Lower lobe of right lung (tissue), 2 donors: ENCODE measurements around the gene WSCD2. TPM values are rescaled to one million over a fixed set of nuclear protein-coding genes. Genes with fewer than 3 reads are reported as not detected.

Experiments used
- ATAC-seq, 2 donors: fragments of 200-7000 bp; cut with Tn5 transposase; one replicate each; pipeline ENCODE4 v1.9.1; 2020 to 2022; ENCODE audit warnings: mild to moderate bottlenecking in 2 of 2, moderate library complexity in 2 of 2
- DNase-seq: peaks from one replicate; pipeline ENCODE4 v3.0.0-alpha.2; 2020
- H3K27ac ChIP-seq: fragments of 200-600 bp; one replicate; pipeline ENCODE4 v1.8.0; 2022
- H3K27me3 ChIP-seq: fragments of 200-600 bp; one replicate; pipeline ENCODE4 v1.8.0; 2022; ENCODE audit warnings: low read depth
- H3K36me3 ChIP-seq: fragments of 200-600 bp; one replicate; pipeline ENCODE4 v1.8.0; 2022; ENCODE audit warnings: mild to moderate bottlenecking
- H3K4me1 ChIP-seq: fragments of 200-600 bp; one replicate; pipeline ENCODE4 v1.8.0; 2022
- H3K4me3 ChIP-seq: fragments of 200-600 bp; one replicate; pipeline ENCODE4 v1.8.0; 2022; ENCODE audit warnings: mild to moderate bottlenecking
- H3K9me3 ChIP-seq: fragments of 200-600 bp; one replicate; pipeline ENCODE4 v1.8.0; 2022
- intact Hi-C: fragments of 100-400 bp; cut with DNase I; formaldehyde crosslinking; loops from one replicate; pipeline ENCODE4 v1.11.0; 2022
- total RNA-seq: library from RNA; stranded (reverse); fragmentation: NEBNext Ultra II Directional; extraction: Animal tissue kit (Norgen Biotek cat#: 25700); gene quantifications from one replicate; pipeline ENCODE4 v1.2.1, GENCODE V29; 2021
- TF ChIP-seq, protein P1 (sequence below): fragments of 200-600 bp; IDR thresholded peaks from one replicate; pipeline ENCODE4 v1.8.0; 2022; ENCODE audit warnings: antibody characterized with exemption, mild to moderate bottlenecking
- donor health status: DM: no; HTN: yes; CAD: no; lungs with severe emphysema.

The WSCD2 gene
- total RNA-seq, 1 donor from 2014 or later: 0.89 TPM

DNA sequence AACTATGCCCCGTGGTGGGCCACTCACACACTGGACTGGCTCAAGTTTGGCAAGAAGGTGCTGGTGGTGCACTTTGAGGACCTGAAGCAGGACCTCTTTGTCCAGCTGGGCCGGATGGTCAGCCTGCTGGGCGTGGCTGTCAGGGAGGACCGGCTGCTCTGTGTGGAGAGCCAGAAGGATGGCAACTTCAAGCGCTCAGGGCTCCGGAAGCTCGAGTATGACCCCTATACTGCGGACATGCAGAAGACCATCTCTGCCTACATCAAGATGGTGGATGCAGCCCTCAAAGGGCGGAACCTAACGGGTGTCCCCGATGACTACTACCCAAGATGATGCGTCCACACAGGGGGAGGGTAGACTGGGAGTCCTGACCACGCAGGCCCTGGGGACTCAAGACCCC lies 118.9 kb downstream of the WSCD2 start:
- Histone ChIP-seq H3K4me3 (no peak overlapping the region), H3K27me3 (no peaks in the 10 kb centered on the region), H3K4me1 (no peaks in the 10 kb centered on the region), H3K27ac (no peak overlapping the region), H3K36me3 (no peaks in the 10 kb centered on the region), H3K9me3 (no peaks in the 10 kb centered on the region)
- intact Hi-C loops: no loop called here
- no peak for DNase-seq
- ATAC-seq: no peak
- TF ChIP-seq, protein P1, sequence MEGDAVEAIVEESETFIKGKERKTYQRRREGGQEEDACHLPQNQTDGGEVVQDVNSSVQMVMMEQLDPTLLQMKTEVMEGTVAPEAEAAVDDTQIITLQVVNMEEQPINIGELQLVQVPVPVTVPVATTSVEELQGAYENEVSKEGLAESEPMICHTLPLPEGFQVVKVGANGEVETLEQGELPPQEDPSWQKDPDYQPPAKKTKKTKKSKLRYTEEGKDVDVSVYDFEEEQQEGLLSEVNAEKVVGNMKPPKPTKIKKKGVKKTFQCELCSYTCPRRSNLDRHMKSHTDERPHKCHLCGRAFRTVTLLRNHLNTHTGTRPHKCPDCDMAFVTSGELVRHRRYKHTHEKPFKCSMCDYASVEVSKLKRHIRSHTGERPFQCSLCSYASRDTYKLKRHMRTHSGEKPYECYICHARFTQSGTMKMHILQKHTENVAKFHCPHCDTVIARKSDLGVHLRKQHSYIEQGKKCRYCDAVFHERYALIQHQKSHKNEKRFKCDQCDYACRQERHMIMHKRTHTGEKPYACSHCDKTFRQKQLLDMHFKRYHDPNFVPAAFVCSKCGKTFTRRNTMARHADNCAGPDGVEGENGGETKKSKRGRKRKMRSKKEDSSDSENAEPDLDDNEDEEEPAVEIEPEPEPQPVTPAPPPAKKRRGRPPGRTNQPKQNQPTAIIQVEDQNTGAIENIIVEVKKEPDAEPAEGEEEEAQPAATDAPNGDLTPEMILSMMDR: no peak

DNA sequence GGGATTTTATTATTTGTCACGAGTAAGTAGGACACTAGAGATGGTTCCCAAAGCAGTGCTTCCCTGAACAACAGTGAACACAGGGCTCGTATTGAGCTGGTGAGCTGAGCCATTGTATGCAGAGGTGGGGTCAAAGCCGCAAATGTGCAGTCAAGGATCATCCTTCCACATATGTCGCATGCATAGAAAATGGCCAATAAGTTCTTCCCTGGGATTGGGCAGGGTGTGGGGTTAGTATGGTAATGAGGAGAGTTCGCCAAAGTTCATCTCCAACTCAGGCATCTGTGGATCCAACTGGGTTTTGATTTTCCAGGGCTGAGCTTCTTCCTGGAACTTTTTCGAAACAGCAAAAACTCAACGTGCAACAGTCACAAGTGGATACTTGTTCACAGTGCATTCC lies 123.4 kb downstream of the WSCD2 start:
- no peak for ATAC-seq
- Histone ChIP-seq H3K36me3 (no peaks in the 10 kb centered on the region), H3K4me3 (no peak overlapping the region), H3K27me3 (no peaks in the 10 kb centered on the region), H3K9me3 (no peaks in the 10 kb centered on the region), H3K27ac (no peak overlapping the region), H3K4me1 (no peaks in the 10 kb centered on the region)
- DNase-seq: no peak
- intact Hi-C loops: no loop called here
- TF ChIP-seq, protein P1: no peak

DNA sequence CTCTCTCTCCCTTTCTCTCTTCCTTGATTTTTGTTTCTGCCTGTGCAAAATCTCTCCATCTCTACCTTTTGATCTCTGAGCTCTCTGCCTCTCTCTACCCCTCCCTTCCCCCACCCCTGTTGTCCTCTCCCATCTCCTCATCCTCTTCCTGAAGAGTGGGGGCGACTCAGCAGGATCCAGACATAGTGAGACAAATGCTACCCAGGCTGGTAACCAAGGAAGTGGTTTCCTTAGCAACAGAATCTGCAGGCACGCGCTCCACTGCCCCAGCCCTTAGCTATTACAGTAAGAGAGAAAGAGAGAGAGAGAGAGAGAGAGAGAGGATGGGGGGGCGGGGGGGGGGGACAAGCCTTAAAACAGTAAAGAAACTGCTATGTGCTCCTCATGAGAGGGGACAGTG lies 124.5 kb downstream of the WSCD2 start:
- ATAC-seq (no peak), DNase-seq (no peak)
- intact Hi-C loops: no loop called here
- TF ChIP-seq, protein P1: no peak
- no peaks in the 10 kb centered on the region for H3K36me3 ChIP-seq
- H3K4me1 ChIP-seq: no peaks in the 10 kb centered on the region
- no peaks in the 10 kb centered on the region for H3K9me3 ChIP-seq
- H3K27me3 ChIP-seq: no peaks in the 10 kb centered on the region
- H3K4me3 ChIP-seq: no peak overlapping the region
- no peak overlapping the region for H3K27ac ChIP-seq

DNA sequence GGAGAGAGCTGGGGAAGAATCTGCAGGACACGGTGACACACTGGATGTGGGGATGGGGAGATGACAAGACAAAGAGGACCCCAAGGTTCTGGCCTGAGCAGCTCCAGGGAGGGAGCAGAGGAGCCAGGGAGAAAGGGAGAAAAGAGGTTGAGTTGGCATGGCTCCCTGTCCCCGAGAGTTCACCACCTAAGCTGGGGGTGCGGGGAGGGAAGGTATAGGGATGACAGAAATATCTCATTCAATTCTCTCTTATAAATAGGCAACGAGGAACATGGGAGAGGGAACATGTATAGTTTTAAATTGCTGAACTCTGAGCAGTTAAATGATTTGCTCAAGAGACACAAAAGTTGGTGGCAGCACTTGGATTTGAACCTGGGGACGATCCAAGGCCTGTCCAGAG lies 124.9 kb downstream of the WSCD2 start:
- DNase-seq: no peak
- H3K27ac ChIP-seq: no peak overlapping the region
- no peaks in the 10 kb centered on the region for H3K4me1 ChIP-seq
- H3K9me3 ChIP-seq: no peaks in the 10 kb centered on the region
- no peaks in the 10 kb centered on the region for H3K36me3 ChIP-seq
- TF ChIP-seq, protein P1: no peak
- no peaks in the 10 kb centered on the region for H3K27me3 ChIP-seq
- no peak overlapping the region for H3K4me3 ChIP-seq
- no peak for ATAC-seq
- intact Hi-C loops: no loop called here

DNA sequence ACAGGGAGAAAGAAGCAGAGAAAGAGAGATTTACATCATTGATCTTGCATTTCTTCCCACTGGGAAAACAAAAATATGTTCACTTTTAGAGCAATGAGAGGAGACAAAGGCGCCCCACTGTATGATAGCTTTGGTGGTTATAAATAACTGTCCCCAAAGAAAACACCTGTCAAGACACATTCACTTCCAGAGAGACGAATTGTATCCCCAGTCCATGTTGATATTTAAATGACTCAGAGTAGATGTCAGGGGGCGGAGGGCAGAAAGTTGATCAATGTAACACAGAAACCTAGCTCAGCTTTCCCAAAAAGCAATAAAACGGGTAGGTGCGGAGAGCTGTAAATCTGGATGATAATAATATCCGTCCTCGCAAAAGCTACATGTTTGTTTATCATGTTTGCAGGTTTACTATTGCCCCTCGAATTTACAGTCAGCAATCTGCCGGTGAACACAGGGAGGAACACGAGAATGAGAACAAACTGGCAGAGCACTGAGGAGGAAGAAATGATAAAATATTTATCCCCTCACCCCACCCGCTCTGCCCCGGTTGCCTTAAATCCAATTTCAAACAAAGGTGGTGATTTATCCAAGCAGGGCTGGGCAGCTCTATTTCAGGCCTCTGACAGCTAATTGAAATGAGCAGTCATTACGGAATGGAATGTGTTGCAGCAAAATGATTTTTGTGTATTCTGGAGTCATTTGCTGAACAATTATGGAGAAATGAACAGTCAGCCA lies 125.6 kb downstream of the WSCD2 start:
- no peaks in the 10 kb centered on the region for H3K4me1 ChIP-seq
- H3K36me3 ChIP-seq: no peaks in the 10 kb centered on the region
- intact Hi-C loops: no loop called here
- peaks cover 6% of the 10 kb centered on the region for H3K9me3 ChIP-seq
- TF ChIP-seq, protein P1: no peak
- no peak overlapping the region for H3K27ac ChIP-seq
- H3K4me3 ChIP-seq: no peak overlapping the region
- H3K27me3 ChIP-seq: no peaks in the 10 kb centered on the region
- no peak for DNase-seq
- no peak for ATAC-seq
